ELR (cell line): ENCODE results near the gene APBB2.

ENCODE experiments used
- DNase-seq: peaks from one replicate; pipeline ENCODE4 v3.0.0-alpha.2; 2015; ENCODE audit warnings: low read depth

APBB2 gene

GRCh38 chr4:41189076-41189475, 25.3 kb downstream of the APBB2 start:
- DNase-seq: no peak

- no peak for DNase-seq
Observed at GRCh38 chr4:41185614-41186592, 28.4 kb downstream of the APBB2 start.

DNA sequence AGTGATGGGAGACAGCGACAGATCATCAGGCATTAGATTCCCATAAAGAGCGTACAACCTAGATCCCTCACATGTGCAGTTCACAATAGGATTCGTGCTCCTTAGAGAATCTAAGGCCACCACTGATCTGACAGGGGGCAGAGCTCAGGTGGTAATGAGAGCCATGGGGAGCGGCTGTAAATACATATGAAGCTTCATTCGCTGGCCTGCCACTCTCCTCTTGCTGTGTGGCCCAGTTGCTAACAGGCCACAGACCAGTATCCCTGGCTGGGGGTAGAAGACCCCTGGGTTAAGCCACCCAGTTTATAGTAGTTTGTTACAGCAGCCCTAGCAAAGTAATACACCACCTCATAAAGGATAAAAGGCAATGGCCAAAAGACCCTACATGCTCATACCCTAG, 30.3 kb downstream of the APBB2 start:
- no peak for DNase-seq

GRCh38 chr4:41183021-41183553, 31.3 kb downstream of the APBB2 start:
- no peak for DNase-seq

GRCh38 chr4:41181037-41181436, 33.3 kb downstream of the APBB2 start:
- DNase-seq: no peak

- no peak for DNase-seq
Observed at GRCh38 chr4:41179498-41180195, 34.7 kb downstream of the APBB2 start.

DNA sequence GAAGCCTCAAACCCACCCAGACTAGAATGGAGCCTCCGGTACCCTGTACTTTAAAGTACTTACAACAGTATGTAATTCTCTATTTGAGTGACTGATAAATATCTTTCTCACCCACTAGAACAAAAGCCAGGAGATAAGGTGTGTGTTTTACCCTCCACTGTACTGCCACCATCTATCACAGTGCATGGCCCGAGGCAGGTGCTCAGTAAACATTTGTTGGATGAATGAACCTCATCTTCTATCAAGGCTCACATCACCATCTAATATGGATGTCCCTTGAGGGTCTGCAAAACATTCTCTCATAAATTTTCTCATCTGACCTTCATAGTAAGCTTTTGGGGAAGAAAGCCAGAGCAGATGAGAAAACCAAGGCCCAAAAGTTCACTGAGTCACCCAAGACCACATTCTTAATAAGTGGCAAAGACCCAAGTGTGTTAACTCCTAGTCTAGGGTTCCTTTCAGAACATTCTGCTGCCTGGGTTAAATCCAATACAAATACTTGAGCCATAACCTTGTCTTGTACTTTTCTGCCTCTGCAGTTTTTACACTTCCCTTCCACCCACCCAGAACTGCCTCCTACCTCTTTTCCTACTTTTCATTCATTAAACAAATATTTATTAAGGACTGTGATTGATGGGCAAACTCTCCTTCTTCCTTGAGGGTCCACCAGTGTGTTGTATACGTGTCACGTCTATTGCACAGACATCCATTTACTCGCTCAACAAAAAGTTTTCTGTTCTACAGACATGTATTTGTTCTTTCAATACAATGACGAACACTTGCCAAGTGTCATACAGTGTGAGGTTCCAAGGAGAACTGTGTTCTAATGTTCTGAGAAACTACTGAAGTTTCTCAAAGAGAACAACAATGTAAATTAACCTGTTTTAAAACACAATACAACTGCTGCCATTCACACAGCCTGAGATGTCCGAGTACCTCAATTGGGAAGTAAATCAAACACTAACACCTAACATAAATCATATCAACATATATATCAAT, 35.7 kb downstream of the APBB2 start:
- DNase-seq: peak; percentile 77

DNA sequence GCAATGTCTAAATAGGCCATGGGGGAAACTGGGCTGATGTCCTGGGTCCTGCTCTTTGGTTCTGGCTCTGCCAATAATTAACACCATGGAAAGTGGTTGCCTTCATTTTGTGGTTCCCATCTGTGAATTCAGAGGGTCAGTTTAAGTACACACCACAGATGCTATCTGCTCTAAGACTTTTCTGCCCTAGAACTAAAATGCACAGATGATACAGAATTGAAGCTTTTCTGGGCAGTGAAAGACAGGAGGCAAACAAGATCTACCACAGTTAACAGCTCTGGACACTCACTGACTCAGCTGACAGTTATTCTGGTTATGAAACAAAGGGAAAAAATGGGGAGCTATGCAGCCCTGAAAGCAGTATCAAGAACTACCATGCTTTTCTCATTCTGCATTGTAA, 37.3 kb downstream of the APBB2 start:
- peak; percentile 85 for DNase-seq

DNA sequence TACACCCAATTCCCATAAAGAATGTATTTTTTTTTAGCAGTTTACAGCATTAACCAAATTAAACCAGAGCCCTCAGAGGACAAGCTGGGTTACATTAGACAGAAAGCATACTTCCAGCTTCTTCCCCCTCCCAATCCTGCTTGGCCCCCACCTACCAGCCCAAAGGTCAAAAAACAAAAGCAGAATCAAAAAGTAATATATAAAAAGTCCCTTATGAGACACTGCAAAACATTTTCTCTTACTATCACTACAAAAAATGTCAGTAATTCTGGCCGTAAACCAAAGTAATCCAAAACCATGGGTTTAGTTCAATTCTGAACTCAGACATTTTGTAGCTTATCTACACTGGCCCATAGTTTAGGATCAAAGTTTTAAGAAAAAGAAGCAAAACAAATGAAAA, 38.0 kb downstream of the APBB2 start:
- peak; percentile 56 for DNase-seq

DNA sequence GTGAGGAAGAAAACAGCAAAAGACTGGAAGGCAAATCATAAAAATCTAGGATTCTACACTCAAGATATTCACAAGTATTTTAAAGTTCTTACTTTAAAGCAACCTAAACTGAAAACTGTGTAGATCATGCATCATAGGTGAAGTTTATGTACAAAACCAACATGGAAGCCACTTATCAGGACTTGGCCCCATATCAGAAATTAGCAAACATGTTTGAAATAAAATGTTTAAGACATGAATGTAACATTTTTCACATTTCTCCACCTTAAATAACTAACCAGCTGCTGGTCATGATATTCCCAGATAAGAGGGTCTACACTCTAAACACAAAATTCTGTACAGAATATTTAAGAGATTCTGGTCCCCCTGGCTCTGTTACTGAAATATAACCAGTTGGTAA, 38.5 kb downstream of the APBB2 start:
- no peak for DNase-seq

GRCh38 chr4:41174444-41174843, 39.9 kb downstream of the APBB2 start:
- peak; percentile 38 for DNase-seq

GRCh38 chr4:41172786-41173185, 41.6 kb downstream of the APBB2 start:
- no peak for DNase-seq

- DNase-seq: no peak
Observed at GRCh38 chr4:41169256-41169800, 45.0 kb downstream of the APBB2 start.

DNA sequence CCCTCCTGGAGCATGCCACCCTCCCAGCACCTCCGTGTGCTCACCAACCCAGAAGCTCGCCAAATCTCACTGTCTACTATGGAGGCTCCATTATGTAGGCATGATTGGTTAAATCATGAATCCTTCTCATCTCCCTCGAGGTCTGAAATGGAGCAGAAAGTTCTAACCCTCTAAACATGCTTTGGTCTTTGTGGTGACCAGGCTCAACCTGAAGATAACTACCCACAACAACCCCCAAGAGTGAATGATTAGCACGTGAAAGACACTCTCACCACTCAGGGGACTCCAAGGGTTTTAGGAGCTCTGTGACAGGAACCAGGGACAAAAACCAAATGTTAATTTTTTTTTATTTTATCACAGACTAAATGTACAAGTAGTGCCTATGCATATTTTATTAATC, 47.2 kb downstream of the APBB2 start:
- DNase-seq: no peak

DNA sequence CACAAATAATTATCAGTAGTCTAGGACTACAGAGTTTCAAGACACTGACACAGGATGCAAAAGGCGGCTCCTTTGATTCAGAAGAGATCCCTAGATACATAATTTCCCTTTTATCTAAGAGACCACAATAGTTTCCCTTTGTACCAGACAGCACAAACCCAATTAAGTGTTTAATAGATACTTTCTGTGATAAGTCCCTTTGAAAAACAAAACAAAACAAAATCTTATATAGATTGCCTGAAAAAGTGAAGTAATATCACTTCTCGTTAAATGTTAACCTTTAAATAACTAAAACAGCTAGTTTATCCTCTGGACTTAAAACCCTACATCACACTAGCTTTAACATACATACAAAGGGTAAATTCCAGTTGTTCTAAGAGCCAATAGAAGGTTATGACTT, 49.9 kb downstream of the APBB2 start:
- DNase-seq: no peak

- DNase-seq: no peak
Observed at GRCh38 chr4:41161355-41161754, 53.0 kb downstream of the APBB2 start.

DNA sequence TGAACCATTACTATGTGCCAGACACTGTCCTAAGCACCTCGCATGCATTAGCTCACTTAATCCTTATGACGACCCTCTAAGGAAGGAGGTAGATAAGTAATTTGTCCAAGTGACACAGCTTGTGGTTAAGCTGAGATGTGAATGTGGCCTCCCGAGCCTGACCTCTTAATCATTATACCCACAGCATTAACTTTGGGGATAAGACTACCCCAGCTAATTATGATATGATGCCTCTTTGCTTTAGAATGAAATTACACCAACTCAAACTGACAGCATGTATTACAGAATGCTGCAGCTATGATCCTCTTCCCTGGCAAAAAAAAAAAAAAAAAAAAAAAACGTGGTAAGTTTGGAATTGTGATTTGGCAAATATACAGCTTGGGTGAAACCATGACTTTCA, 53.5 kb downstream of the APBB2 start:
- DNase-seq: peak; percentile 78

DNA sequence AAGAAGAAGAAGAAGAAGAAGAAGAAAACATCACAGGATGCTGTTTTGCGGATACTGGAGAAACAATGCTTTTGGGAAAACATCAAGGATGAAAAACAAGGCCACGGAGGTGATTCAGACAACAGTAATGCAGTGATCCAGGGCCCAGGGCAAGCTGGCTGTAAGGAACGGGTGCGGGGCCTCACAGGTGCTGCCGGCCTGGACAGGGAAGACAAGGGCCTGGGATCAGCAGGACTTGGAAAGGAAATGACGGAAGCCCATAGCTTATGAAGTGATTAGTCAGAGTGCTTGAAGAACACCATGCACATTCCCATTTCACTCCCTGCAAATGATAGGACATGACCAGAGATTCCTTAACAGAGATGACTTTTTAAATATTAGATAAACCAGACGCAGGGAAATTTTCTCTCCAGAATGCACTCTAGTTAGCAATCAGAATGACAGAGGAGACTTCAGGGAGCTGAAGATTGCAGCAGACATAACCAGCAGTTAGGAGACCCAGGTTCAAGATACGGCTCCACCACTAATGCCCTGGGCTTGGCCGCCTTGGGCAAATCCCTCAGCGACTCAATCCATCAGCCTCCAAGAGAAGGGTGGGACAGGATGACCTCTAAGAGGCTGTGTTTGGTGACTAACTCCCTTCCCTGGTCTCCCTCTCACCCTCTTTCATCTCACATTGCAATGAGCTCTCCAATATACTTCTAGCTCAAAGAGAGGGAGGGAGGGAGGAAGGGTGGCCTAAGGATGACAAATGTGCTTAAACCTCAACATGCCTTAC, 54.1 kb downstream of the APBB2 start:
- DNase-seq: peak; percentile 98

DNA sequence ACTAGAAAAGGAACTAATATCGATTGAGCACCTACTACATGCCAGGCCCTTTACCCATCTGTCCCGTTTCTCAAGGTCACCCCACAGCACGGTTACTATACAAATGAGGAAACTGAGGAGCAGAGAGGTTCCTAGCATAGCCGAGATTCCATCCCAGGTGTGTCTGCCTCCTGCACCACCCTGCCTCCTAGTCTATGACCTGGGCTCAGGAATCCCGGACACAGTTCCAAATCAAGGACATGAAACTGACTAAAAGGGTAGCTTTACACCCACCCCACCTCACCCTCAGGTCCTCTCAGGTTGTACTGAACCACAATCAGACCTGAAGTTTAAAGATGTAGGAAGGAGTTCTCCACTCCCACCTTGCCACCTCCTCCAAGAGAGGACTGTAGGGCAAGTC, 55.6 kb downstream of the APBB2 start:
- no peak for DNase-seq

- no peak for DNase-seq
Observed at GRCh38 chr4:41158274-41158673, 56.1 kb downstream of the APBB2 start.

DNA sequence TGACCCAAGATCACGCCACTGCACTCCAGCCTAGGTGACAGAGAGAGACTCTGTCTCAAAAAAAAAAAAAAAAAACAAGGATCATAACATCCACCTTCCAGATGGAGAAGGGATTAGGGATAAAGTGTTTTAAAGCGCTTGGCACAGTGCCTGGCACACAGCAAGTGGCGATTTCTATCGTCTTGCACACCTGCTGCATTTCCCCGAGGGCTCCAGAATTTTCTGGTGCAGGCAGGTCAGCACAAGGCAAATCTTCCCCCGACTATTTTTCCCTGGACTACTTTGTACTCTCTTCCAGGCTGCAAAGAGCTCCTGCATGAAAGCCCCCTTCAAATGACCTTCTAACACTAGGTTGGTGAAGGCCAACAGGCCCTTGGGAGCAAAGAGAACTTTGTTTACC, 57.3 kb downstream of the APBB2 start:
- DNase-seq: no peak
